Motor neuron (in vitro differentiated cells): Measurements from ENCODE around the gene PIP5K1B. TPM values are rescaled to one million over a fixed set of nuclear protein-coding genes. Genes with fewer than 3 reads are reported as not detected.

Source experiments
- ATAC-seq, 8 experiments: fragments of 200-7000 bp; cut with Tn5 transposase; replicated peaks in 6 of 8; 2 replicates each; pipeline ENCODE4 v1.8.0; 2021; ENCODE audit warnings: mild to moderate bottlenecking in 8 of 8, moderate library complexity in 8 of 8
- H3K27ac ChIP-seq, 2 donors: fragments of 250-450 bp; sonication (Bioruptor Pico); 2 replicates each; pipeline ENCODE4 v1.9.0; 2021; ENCODE audit warnings: antibody characterized with exemption in 2 of 2, mild to moderate bottlenecking in 2 of 2, moderate library complexity in 1 of 2
- H3K4me1 ChIP-seq, 2 donors: fragments of 250-450 bp; sonication (Bioruptor Pico); replicated peaks in 1 of 2; 2 replicates each; pipeline ENCODE4 v1.6.1; 2021; ENCODE audit warnings: antibody characterized with exemption in 2 of 2, mild to moderate bottlenecking in 2 of 2, moderate library complexity in 1 of 2
- H3K4me3 ChIP-seq, 5 donors: fragments of 250-450 bp; sonication (Bioruptor Pico); 2 replicates each; pipeline ENCODE4 v1.9.0; 2021; ENCODE audit warnings: antibody characterized with exemption in 5 of 5, mild to moderate bottlenecking in 5 of 5, moderate library complexity in 4 of 5
- WGBS, 10 experiments: fragments of 450-650 bp; shearing (Covaris generic); methylation state at CpG; one replicate each; pipeline ENCODE4 v1.0.0; 2022; 5-methylcytosine and 5-hydroxymethylcytosine counted together
- in situ Hi-C, 9 experiments: fragments of 400-800 bp; cut with MboI; loops; one replicate each; pipeline ENCODE4 v1.15.0; 2021; ENCODE audit warnings: low sequenced_read_pairs in 9 of 9, low pct_unique_long_range_greater_than_20kb in 2 of 9; ENCODE audit not compliant: unreplicated experiment in 9 of 9
- total RNA-seq, 8 experiments: library from RNA; unstranded; fragments of 300-600 nt; gene quantifications; 2 replicates each; pipeline versions ENCODE4 v1.2.3 to v1.2.4, GENCODE V29; 2022

PIP5K1B gene
- total RNA-seq, 8 experiments from 2014 or later: 0.18 to 2.4 (median 0.47) TPM

GRCh38 chr9:69058101-69058500, 353.1 kb downstream of the PIP5K1B start:
- Histone ChIP-seq H3K27ac (no peak overlapping the region), H3K4me3 (no peak overlapping the region), H3K4me1 (no peaks in the 10 kb centered on the region)
- 20 to 100% (median 100%) methylated on average over 1 to 2 of the region's 2 CpGs; no CpG with 5 or more reads in 2 of the 10 experiments for WGBS, 10 experiments
- in situ Hi-C loops: loop anchor here in 5 of 9 experiments (10.0 to 25.0 kb wide), 2 partner anchors 129 to 137 kb away; no protein-coding TSS in a partner anchor
- no peak for ATAC-seq

Other genes with a start within 250 kb of the PIP5K1B start
- under 1 TPM in 1 of 8 experiments, not detected in 7; 0.62 TPM for gene TMEM252, start 164.4 kb upstream of the PIP5K1B start, total RNA-seq